HG02973 (cell line): ENCODE measurements around the gene ZFAND3.
A peak's percentile ranks its signal among the peaks of the same experiment; 100 is the strongest.

Experiments
- ATAC-seq: cut with Tn5 transposase; IDR thresholded peaks from one replicate; pipeline ENCODE4 v1.9.1; 2021; ENCODE audit warnings: moderate library complexity; ENCODE audit not compliant: unreplicated experiment

ZFAND3 gene

GRCh38 chr6:37819177-37819801, at the start of gene ZFAND3:
Gene ZFAND3, plus strand, starts transcription at chr6:37819727. Its CDS starts 219 bp downstream, at chr6:37819946.
- ATAC-seq, result peak; percentile 78

DNA sequence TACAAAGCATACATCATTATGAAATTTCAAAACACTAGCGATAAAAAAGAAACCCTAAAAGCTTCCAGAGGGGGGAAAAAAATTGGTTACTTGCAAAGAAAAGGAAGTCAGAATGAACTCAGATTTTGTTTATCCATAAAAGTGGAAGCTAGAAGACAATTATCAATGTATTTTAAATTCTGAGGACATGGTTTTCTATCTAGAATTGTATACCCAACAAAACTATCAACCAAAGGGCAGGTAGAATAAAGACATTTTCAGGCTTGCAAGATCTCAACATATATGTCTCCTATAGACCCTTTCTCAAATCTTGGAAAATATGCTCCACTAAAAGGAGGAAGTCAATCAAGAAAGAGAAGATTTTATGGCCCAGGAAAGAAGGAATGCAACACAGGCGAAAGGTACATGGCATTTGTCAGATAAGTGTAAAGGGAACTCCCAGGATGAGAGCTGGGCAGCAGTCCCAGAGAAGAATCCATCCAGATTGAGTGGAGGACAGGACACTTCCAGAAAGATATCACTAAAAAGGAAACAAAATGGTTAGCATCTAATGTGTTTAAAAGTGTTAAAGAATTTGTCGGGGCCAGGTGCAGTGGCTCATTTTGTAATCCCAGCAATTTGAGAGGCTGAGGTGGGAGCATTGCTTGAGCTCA, 45.4 kb upstream of the ZFAND3 start:
- ATAC-seq, result no peak

GRCh38 chr6:37776566-37776965, 43.0 kb upstream of the ZFAND3 start:
- ATAC-seq, result no peak

GRCh38 chr6:37777272-37777834, 42.2 kb upstream of the ZFAND3 start:
- ATAC-seq, result no peak

GRCh38 chr6:37779111-37779800, 40.3 kb upstream of the ZFAND3 start:
- no peak for ATAC-seq

DNA sequence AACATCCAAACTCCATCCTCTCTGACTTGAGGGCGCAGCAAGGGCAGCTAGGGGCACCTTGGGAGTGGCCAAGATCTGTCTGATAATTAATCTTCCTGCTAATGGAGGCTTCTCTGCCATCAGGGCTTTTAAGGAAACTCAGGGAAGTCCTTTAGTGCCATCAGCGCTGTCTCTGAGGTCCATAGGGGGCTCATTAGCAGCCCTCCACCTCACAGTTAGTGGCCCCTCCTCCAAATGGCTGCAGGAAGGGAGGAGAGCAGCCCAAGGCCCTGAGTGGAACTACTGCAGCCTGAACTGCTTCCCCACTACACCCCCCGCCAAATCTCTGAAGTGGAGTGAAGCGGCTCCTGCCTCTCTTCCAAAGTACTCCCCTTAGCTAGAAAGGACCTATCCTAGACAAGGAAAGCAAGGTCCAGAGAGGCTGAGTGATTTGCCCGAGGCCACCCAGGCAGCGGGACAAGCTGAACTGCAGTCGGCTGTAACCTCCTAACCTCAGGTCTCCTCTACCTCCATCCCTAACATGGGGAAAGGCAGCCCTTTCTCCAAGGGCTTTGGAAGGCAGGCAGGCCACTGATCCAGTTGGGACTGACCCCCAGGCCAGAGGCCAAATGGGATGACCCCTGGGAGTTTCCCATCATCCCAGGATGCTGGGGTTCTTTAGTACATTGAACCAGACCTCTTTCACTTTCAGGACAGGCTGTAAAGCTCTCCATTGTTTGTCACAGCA, 39.5 kb upstream of the ZFAND3 start:
- ATAC-seq, result no peak

DNA sequence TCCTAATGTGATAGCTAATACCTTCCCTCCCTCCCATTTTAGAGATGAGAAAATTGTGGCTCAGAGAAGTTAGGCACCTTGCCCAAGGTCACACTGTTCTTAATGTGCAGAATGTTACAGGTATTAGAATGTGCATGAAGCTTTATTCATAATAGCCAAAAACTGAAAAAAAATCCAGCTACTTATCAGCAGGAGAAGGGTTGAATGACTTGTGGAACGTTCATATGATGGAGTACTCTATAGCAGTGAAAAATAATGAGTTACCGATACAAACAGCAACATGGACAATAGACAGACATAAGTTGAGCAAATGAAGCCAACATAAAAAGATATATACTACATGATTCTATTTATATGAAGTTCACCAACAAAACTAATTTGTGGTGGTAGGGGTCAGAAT, 37.7 kb upstream of the ZFAND3 start:
- no peak for ATAC-seq

DNA sequence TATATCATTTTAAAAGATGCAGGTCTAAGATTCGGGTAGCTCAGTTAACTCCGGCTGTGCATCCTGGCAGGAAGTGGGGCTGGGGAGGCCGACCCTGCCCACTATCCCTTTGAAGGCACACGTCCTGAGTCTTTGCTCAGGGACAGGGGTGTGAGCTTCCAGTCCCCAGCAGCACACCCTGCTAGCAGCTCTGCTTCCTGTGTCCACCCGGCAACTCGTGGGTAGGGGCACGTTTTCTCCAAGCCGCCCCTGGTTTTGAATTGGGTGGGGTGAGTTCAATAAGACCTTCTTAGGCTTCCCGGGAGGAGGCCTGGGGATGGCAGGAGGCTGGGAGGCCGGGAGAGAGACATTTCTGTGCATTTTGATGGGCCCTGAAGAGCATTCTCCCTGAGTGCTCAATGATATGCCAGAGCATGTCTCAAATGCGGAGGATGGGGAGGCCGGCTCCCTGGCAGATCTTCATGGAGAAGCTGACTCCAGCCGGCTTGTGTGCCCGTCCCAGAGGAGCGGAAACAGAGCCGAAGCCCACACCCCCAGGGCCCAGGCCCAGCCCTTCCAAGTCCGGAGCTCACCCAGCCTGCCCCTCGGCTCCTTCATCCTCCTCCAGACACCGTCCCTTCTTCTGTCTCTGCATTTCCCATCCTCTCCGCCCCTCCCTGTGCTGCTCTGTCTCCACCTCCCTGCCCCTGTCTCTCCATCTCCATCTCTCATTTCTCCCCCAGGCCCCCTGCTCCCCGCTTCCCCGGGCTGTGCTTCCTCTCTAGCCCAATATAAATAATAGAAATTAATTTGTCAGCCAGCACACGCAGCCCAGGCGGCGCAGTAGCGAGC, 36.3 kb upstream of the ZFAND3 start:
- no peak for ATAC-seq

- ATAC-seq, result no peak
Measured at GRCh38 chr6:37783856-37784584, 35.5 kb upstream of the ZFAND3 start.

DNA sequence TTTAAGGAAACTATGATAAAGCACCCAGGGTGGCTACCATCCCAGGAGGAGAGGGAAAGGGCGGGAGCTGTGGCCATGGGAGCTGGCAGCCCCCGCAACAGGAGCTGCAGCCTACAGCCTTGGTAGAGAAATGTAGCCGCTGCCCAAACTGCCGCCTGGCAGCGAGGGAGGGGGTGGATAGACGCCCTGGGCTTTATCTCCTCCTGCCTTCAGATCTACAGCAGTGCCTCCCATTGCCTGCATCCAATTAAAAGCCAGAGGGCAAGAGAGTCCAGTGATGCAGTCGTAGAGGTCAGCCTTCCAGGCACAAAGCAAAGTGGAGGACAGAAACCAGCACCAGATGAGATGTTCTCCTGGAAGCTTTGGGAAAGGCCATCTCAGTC, 35.0 kb upstream of the ZFAND3 start:
- no peak for ATAC-seq

DNA sequence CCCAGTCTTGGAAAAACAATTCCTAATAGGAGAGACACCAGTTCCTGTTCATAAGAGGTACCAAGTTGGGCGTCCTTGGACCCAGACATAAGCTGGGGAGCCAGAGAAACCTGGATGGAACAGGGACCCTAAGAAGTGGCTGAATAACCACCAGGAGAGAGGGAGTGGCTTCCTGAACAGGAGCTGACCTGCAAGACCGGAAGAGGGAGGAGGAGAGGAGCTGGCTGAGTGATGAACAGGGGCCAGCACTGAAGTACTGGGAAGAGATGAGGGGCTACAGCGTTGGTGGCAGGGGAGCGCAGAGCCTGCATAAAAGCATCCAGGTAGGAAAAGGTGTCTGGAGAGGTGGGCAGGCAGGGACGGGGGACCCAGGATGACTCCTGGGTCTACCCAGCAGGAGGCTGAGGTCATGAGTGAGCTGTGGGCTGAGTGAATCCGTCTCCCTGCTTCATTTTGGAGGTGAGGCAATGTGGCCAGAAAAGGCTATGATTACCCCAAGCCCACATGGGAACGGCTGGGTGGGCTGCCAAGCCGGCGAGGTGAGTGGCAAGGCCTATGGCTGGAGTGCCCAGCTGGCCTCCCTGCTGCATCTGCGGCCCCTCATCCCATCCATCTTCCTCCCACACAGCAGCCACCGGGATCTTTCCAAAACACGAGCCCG, 34.4 kb upstream of the ZFAND3 start:
- no peak for ATAC-seq

DNA sequence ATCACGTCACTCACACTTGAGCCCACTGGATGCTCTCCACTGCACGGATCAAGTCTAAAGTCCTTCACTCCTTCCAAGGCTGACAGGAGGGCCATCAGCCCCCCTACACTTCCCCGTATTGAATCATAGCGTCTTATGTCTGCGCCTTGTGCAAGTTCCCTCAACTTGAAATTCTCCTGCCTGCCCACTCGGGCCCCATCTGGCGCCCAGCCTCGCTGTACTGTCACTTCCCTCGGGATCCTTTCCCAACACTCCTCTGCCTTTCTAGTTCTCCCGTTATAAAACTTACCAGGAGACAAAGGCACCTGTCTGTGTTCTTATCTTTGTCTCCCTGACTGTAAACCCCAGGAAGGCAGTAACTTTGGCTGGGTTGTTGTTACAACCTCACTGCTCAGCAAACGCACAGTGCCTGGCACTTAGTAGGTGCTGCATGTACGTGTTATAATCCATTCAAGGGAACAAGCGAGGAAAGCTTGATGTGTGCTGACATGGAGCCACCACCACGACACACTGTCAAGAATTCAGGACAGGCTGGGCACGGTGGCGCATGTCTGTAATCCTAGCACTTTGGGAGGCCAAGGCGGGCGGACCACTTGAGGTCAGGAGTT, 33.8 kb upstream of the ZFAND3 start:
- ATAC-seq, result no peak

GRCh38 chr6:37787216-37787615, 32.3 kb upstream of the ZFAND3 start:
- ATAC-seq, result no peak

- ATAC-seq, result no peak
Measured at GRCh38 chr6:37788259-37788658, 31.3 kb upstream of the ZFAND3 start.

- ATAC-seq, result peak; percentile 94
Measured at GRCh38 chr6:37791156-37791919, 28.2 kb upstream of the ZFAND3 start.

- no peak for ATAC-seq
Measured at GRCh38 chr6:37792457-37793033, 27.0 kb upstream of the ZFAND3 start.

DNA sequence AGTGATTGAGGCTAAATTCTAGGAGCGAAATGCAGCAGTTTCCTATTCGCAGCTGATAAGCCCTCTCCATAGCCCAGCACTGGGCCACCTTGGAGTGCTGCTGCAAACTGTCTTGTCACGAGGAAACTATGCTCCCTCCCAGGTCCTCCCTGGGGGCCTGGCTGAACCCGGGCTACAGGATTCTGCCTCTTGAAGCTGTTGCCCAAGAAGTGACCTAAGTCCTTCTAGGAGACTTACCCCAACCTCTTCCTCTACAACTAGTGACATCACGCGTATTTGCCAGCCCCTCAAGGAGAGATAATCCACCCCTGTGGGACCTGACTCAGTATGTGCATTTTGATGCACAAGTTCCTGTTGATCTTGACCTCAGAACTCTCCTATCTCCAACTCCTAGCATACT, 26.5 kb upstream of the ZFAND3 start:
- ATAC-seq, result no peak

- no peak for ATAC-seq
Measured at GRCh38 chr6:37794825-37795224, 24.7 kb upstream of the ZFAND3 start.
